Osteoblast (primary cell): Measurements from ENCODE around the gene LRCH4. TPM values are rescaled to one million over a fixed set of nuclear protein-coding genes. Genes with fewer than 3 reads are reported as not detected.
"Not testable (repeated sequence)": the region's sequence is repeated elsewhere in the genome, so short reads cannot be mapped to it uniquely, and the experiment has no call there.

Experiments used
- DNase-seq: peaks from one replicate; pipeline ENCODE4 v3.0.0; 2011; ENCODE audit warnings: low spot score, mixed read lengths; ENCODE audit not compliant: insufficient read length; ENCODE audit errors: missing footprints
- H2AFZ ChIP-seq: 2 replicates; pipeline ENCODE4 v1.6.0; 2011; ENCODE audit warnings: mild to moderate bottlenecking, low read length
- H3K27ac ChIP-seq: 2 replicates; pipeline ENCODE4 v1.5.1; 2011; ENCODE audit warnings: mild to moderate bottlenecking, low read depth, low read length, moderate library complexity
- H3K27me3 ChIP-seq: 2 replicates; pipeline ENCODE4 v1.6.0; 2012; ENCODE audit warnings: mild to moderate bottlenecking, control low read depth, inconsistent platforms, low read length, moderate library complexity; ENCODE audit not compliant: insufficient read depth
- H3K36me3 ChIP-seq: 2 replicates; pipeline ENCODE4 v1.5.1; 2011; ENCODE audit warnings: mild to moderate bottlenecking, low read length, control low read depth, moderate library complexity; ENCODE audit not compliant: insufficient read depth
- H3K4me1 ChIP-seq: 2 replicates; pipeline ENCODE4 v1.5.1; 2011; ENCODE audit warnings: mild to moderate bottlenecking, low read length, control low read depth, moderate library complexity; ENCODE audit not compliant: insufficient read depth
- H3K4me2 ChIP-seq: 2 replicates; pipeline ENCODE4 v1.6.0; 2011; ENCODE audit warnings: mild to moderate bottlenecking, low read length; ENCODE audit not compliant: insufficient read depth
- H3K4me3 ChIP-seq: fragments of 200-600 bp; sonication (generic); 3 replicates; pipeline ENCODE4 v1.5.1; 2012; ENCODE audit warnings: mild to moderate bottlenecking, low read length, inconsistent platforms; ENCODE audit not compliant: insufficient read depth
- H3K79me2 ChIP-seq: 2 replicates; pipeline ENCODE4 v1.6.0; 2012; ENCODE audit warnings: mild to moderate bottlenecking, low read length, control low read depth, inconsistent platforms; ENCODE audit not compliant: insufficient read depth
- H3K9me3 ChIP-seq: 2 replicates; pipeline ENCODE4 v1.5.1; 2011; ENCODE audit warnings: low read depth, low read length, control low read depth
- H4K20me1 ChIP-seq: 2 replicates; pipeline ENCODE4 v1.6.0; 2012; ENCODE audit warnings: mild to moderate bottlenecking, low read length, control low read depth; ENCODE audit not compliant: insufficient read depth
- CTCF ChIP-seq: IDR thresholded peaks from 2 replicates; pipeline ENCODE4 v1.5.1; 2011; ENCODE audit warnings: mild to moderate bottlenecking, low read depth, low read length, moderate library complexity; ENCODE audit errors: extremely low read depth
- total RNA-seq: library from RNA; depleted of rRNA; stranded (reverse); fragments of >200 nt; gene quantifications from 2 replicates; pipeline ENCODE4 v1.2.3, GENCODE V29; 2012

LRCH4 gene
- total RNA-seq, 1 donor, result 14.5 TPM

DNA sequence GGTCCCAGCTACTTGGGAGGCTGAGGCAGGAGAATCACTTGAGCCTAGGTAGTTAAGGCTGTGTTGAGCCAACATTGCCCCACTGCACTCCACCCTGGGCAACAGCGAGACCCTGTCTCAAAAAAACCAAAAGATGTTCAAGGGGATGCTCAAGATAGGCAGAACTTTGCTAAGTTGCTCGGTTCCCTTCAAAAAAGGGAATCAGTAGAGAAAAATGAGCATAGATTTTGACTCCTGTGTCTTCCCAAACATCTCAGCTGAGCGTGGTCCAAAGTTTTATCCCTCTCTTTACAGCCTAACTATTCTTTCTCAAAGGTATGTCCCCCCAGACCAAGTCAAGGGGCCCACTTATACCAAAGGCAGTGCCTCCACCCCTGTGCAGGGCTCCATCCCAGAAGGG, 32.9 kb downstream of the LRCH4 start:
- Histone ChIP-seq H3K27me3 (no peaks in the 10 kb centered on the region), H3K4me2 (no peak overlapping the region), H3K79me2 (peaks cover 5% of the 10 kb centered on the region), H3K4me1 (peaks cover 19% of the 10 kb centered on the region), H2AFZ (no peak overlapping the region), H3K27ac (no peak overlapping the region), H3K4me3 (no peak overlapping the region), H3K9me3 (no peaks in the 10 kb centered on the region), H3K36me3 (peaks cover 13% of the 10 kb centered on the region), H4K20me1 (no peaks in the 10 kb centered on the region)
- TF ChIP-seq CTCF, result no peak
- DNase-seq, result no peak

GRCh38 chr7:100552532-100552931, 33.4 kb downstream of the LRCH4 start:
- no peak overlapping the region for H3K4me3 ChIP-seq
- no peaks in the 10 kb centered on the region for H4K20me1 ChIP-seq
- H3K27me3 ChIP-seq, result no peaks in the 10 kb centered on the region
- H3K27ac ChIP-seq, result no peak overlapping the region
- H3K4me1 ChIP-seq, result peaks cover 23% of the 10 kb centered on the region
- no peak for DNase-seq
- no peak for TF ChIP-seq CTCF
- H3K9me3 ChIP-seq, result no peaks in the 10 kb centered on the region
- peaks cover 8% of the 10 kb centered on the region for H3K79me2 ChIP-seq
- peaks cover 13% of the 10 kb centered on the region for H3K36me3 ChIP-seq
- H3K4me2 ChIP-seq, result no peak overlapping the region
- H2AFZ ChIP-seq, result no peak overlapping the region

DNA sequence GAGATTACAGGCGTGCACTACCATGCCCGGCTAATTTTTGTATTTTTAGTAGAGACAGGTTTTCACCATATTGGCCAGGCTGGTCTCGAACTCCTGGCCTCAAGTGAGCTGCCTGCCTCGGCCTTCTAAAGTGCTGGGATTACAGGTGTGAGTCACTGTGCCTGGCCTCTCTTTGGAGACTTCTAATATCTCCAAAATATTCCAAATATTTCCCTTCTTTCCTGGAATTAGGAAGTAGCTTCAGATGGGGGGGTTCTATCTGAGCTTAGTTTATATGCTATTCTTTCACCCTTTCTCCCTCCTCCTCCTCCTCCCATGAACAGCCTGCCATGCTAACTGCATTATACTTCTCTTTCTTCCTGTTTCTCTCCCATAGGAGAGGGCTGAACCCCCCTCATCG, 37.5 kb downstream of the LRCH4 start:
- Histone ChIP-seq H3K79me2 (peaks cover 21% of the 10 kb centered on the region), H3K36me3 (peaks cover 12% of the 10 kb centered on the region), H3K4me1 (peaks cover 50% of the 10 kb centered on the region)
- not testable (repeated sequence) for H3K27ac ChIP-seq, H4K20me1 ChIP-seq, H3K9me3 ChIP-seq, H2AFZ ChIP-seq, H3K4me3 ChIP-seq, H3K27me3 ChIP-seq, H3K4me2 ChIP-seq
- peak; percentile 46 for DNase-seq

DNA sequence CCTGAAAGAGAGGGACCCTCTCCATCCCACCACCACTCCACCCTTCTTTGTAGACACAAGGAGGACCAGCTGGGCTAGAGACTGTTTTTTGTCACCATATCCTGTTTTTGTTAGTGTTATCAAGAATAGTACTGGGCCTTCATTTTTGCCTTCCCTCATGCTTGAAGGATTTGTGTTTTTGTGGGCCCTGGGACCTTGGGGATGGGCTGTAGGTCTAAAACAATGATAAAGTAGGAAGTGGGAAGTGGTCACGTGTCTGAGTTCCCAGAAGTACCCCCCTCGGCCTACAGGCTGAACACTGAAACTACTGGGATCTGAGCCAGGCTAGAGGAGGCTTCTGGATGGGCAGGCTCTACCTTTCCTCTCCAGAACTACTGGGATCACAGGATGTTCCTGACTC, 38.1 kb downstream of the LRCH4 start:
- Histone ChIP-seq H3K36me3 (peaks cover 10% of the 10 kb centered on the region), H3K4me2 (no peak overlapping the region), H4K20me1 (no peaks in the 10 kb centered on the region), H3K27ac (no peak overlapping the region), H3K9me3 (no peaks in the 10 kb centered on the region), H3K79me2 (peaks cover 22% of the 10 kb centered on the region), H3K27me3 (no peaks in the 10 kb centered on the region), H3K4me3 (no peak overlapping the region), H3K4me1 (peaks cover 53% of the 10 kb centered on the region), H2AFZ (no peak overlapping the region)
- no peak for TF ChIP-seq CTCF
- no peak for DNase-seq
